WTC11 (cell line): ENCODE results near the gene TMEM88. TPM values are rescaled to one million over a fixed set of nuclear protein-coding genes. Genes with fewer than 3 reads are reported as not detected.
A peak's percentile ranks its signal among the peaks of the same experiment; 100 is the strongest.

Experiments
- ATAC-seq: fragments of 200-7000 bp; cut with Tn5 transposase; 2 replicates; pipeline ENCODE4 v1.10.0; 2021; ENCODE audit warnings: mild to moderate bottlenecking, moderate library complexity
- CTCF ChIA-PET: fragments of 300-600 bp; sonication (Branson Sonifier 250); formaldehyde crosslinking; loops from one replicate; lab custom pipeline; 2021; ENCODE audit warnings: antibody characterized with exemption; lab: Charles Lee
- POLR2A ChIA-PET: fragments of 350-600 bp; sonication (Branson Sonifier 250); formaldehyde crosslinking; loops from one replicate; lab custom pipeline; 2021; ENCODE audit warnings: antibody characterized with exemption; lab: Charles Lee
- DNase-seq: peaks from one replicate; pipeline ENCODE4 v3.0.0; 2021; ENCODE audit warnings: low spot score
- H3K27ac Mint-ChIP-seq: 2 replicates; pipeline ENCODE4 v1.8.0; 2021; ENCODE audit warnings: mixed read lengths
- H3K27me3 Mint-ChIP-seq: 2 replicates; pipeline ENCODE4 v1.8.0; 2021; ENCODE audit warnings: low read depth, mild to moderate bottlenecking, moderate library complexity, mixed read lengths
- H3K36me3 Mint-ChIP-seq: 2 replicates; pipeline ENCODE4 v1.8.0; 2021; ENCODE audit warnings: mixed read lengths
- H3K4me1 Mint-ChIP-seq: 2 replicates; pipeline ENCODE4 v1.8.0; 2022; ENCODE audit warnings: mixed read lengths
- H3K4me3 Mint-ChIP-seq: 2 replicates; pipeline ENCODE4 v1.8.0; 2021; ENCODE audit warnings: mild to moderate bottlenecking, moderate library complexity, mixed read lengths
- H3K9me3 Mint-ChIP-seq: 2 replicates; pipeline ENCODE4 v1.8.0; 2021; ENCODE audit warnings: mixed read lengths
- ATF6 ChIP-seq: sonication (generic); formaldehyde crosslinking; IDR thresholded peaks from 2 replicates; pipeline ENCODE4 v1.8.1; 2023; ENCODE audit warnings: mild to moderate bottlenecking, missing genetic modification reagents
- CREB1 ChIP-seq: sonication (generic); formaldehyde crosslinking; IDR thresholded peaks from 2 replicates; pipeline ENCODE4 v1.8.0; 2023; ENCODE audit warnings: mild to moderate bottlenecking, missing genetic modification reagents
- MAX ChIP-seq: sonication (generic); formaldehyde crosslinking; IDR thresholded peaks from 2 replicates; pipeline ENCODE4 v1.8.0; 2022; ENCODE audit warnings: mild to moderate bottlenecking, missing genetic modification reagents
- MXD4 ChIP-seq: fragments of 250-450 bp; sonication (Bioruptor Pico); IDR thresholded peaks from 2 replicates; pipeline ENCODE4 v1.8.0; 2021; ENCODE audit warnings: mild to moderate bottlenecking, moderate library complexity, borderline replicate concordance
- NR3C1 ChIP-seq: sonication (generic); formaldehyde crosslinking; conservative IDR thresholded peaks from 2 replicates; pipeline ENCODE4 v1.8.1; 2023; ENCODE audit warnings: low read depth, mild to moderate bottlenecking, missing genetic modification reagents
- SMAD3 ChIP-seq: sonication (generic); formaldehyde crosslinking; IDR thresholded peaks from 2 replicates; pipeline ENCODE4 v1.8.0; 2022; ENCODE audit warnings: missing genetic modification reagents, mild to moderate bottlenecking, borderline replicate concordance
- ZBTB43 ChIP-seq: sonication (generic); formaldehyde crosslinking; IDR thresholded peaks from 2 replicates; pipeline ENCODE4 v1.8.1; 2023; ENCODE audit warnings: mild to moderate bottlenecking, missing genetic modification reagents
- ZNF121 ChIP-seq: sonication (generic); formaldehyde crosslinking; IDR thresholded peaks from 2 replicates; pipeline ENCODE4 v1.8.0; 2023; ENCODE audit warnings: missing genetic modification reagents
- total RNA-seq: library from RNA; stranded (reverse); gene quantifications from 3 replicates; pipeline ENCODE4 v1.2.3, GENCODE V29; 2021
- TF ChIP-seq, protein P1 (sequence below): sonication (generic); formaldehyde crosslinking; IDR thresholded peaks from 2 replicates; pipeline ENCODE4 v1.8.0; 2022; ENCODE audit warnings: missing genetic modification reagents

TMEM88 gene
- total RNA-seq, 1 experiment from 2014 or later = 2.9 TPM

GRCh38 chr17:7888184-7888920 lies 33.5 kb downstream of the TMEM88 start, which contains the start of gene CHD3:
Gene CHD3, plus strand, starts transcription at chr17:7888789. Its CDS starts 212 bp downstream, at chr17:7889001.
- POLR2A ChIA-PET = interaction anchor here (0.5 kb wide), 1 partner anchor 24 kb away, joined by 4 read pairs; no protein-coding TSS in a partner anchor

DNA sequence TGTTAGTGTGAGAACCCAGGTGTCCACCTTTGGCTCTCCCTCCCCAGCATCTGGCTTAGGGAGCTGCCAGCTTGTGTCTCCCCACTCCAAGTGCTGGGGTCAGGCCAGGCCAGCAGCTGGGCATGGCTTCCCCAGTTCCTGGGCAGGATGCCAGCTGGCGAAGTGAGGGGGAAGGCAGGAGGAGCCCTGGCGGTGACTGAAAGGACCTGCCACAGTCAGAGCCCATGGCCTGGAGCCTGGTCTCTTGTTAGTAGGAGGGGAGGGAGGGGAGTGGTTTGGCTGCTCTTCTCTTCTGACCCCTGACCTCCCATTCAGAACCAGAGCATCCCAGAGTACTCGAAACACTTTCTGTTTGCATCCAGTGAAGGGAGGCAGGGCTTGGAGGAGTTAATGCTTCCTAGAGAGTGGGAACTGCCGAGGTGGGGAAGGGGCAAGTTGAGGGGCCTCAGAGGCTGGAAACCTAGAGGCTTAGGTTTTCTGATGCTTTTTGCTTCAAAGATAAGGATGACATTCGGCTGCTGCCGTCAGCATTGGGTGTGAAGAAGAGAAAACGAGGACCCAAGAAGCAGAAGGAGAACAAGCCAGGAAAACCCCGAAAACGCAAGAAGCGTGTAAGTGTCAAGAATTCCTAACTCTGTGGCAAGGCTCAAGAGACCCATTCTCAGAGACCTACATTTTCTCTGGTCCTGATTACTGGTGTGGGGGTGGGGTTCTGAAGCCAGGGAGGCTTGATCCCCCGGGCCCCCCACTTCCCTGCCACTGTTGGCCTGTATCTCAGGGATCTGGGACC lies 34.5 kb downstream of the TMEM88 start:
- peak; percentile 55 for DNase-seq
- CTCF ChIA-PET = interaction anchor here (1.0 to 1.5 kb wide), 2 partner anchors 32 to 157 kb away, joined by 3 to 4 read pairs; partner anchors contain the start of gene NAA38

More at GRCh38 chr17:7888184-7888920, 33.5 kb downstream of the TMEM88 start, which contains the start of gene CHD3:
- no peaks in the 10 kb centered on the region; the same call in 1 of the 2 replicates for H3K27me3 Mint-ChIP-seq
- no peak within 1 kb of the TSS for H3K4me3 Mint-ChIP-seq
- H3K9me3 Mint-ChIP-seq = no peaks in the 10 kb centered on the region
- no peak within 1 kb of the TSS for H3K27ac Mint-ChIP-seq
- 0 out of 2 replicates have a peak, but pooled peaks have one; percentile 2 for TF ChIP-seq MAX (CRISPR knock-in tag)
- TF ChIP-seq SMAD3 (CRISPR knock-in tag) = no peak
- TF ChIP-seq, all 79 proteins: peak for 1
- DNase-seq (no peak), ATAC-seq (peak; percentile 5; the same call in 1 of the 2 replicates)
- peaks cover 10% of the 10 kb centered on the region for H3K4me1 Mint-ChIP-seq
- CTCF ChIA-PET = interaction anchor here (1.0 to 1.5 kb wide), 3 partner anchors 31 to 170 kb away, joined by 3 to 4 read pairs (median 3); partner anchors contain the start of gene NAA38
- H3K36me3 Mint-ChIP-seq = no peaks in the 10 kb centered on the region; the same call in 1 of the 2 replicates

More for the DNA sequence above, 34.5 kb downstream of the TMEM88 start:
- H3K27me3 Mint-ChIP-seq = no peaks in the 10 kb centered on the region; the same call in 1 of the 2 replicates
- POLR2A ChIA-PET = no interaction called here
- H3K4me3 Mint-ChIP-seq = no peak overlapping the region
- no peak overlapping the region for H3K27ac Mint-ChIP-seq
- peak; percentile 46 for ATAC-seq
- H3K36me3 Mint-ChIP-seq = peaks cover 3% of the 10 kb centered on the region; the same call in 1 of the 2 replicates
- no peak for TF ChIP-seq MXD4
- TF ChIP-seq, protein P1, sequence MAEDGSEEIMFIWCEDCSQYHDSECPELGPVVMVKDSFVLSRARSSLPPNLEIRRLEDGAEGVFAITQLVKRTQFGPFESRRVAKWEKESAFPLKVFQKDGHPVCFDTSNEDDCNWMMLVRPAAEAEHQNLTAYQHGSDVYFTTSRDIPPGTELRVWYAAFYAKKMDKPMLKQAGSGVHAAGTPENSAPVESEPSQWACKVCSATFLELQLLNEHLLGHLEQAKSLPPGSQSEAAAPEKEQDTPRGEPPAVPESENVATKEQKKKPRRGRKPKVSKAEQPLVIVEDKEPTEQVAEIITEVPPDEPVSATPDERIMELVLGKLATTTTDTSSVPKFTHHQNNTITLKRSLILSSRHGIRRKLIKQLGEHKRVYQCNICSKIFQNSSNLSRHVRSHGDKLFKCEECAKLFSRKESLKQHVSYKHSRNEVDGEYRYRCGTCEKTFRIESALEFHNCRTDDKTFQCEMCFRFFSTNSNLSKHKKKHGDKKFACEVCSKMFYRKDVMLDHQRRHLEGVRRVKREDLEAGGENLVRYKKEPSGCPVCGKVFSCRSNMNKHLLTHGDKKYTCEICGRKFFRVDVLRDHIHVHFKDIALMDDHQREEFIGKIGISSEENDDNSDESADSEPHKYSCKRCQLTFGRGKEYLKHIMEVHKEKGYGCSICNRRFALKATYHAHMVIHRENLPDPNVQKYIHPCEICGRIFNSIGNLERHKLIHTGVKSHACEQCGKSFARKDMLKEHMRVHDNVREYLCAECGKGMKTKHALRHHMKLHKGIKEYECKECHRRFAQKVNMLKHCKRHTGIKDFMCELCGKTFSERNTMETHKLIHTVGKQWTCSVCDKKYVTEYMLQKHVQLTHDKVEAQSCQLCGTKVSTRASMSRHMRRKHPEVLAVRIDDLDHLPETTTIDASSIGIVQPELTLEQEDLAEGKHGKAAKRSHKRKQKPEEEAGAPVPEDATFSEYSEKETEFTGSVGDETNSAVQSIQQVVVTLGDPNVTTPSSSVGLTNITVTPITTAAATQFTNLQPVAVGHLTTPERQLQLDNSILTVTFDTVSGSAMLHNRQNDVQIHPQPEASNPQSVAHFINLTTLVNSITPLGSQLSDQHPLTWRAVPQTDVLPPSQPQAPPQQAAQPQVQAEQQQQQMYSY (CRISPR knock-in tag) = no peak
- TF ChIP-seq ATF6 (CRISPR knock-in tag) = no peak
- TF ChIP-seq SMAD3 (CRISPR knock-in tag) = no peak
- TF ChIP-seq NR3C1 (CRISPR knock-in tag) = no peak
- TF ChIP-seq ZNF121 (CRISPR knock-in tag) = no peak
- no peak for TF ChIP-seq CREB1 (CRISPR knock-in tag)
- TF ChIP-seq ZBTB43 (CRISPR knock-in tag) = no peak
- H3K9me3 Mint-ChIP-seq = no peaks in the 10 kb centered on the region
- H3K4me1 Mint-ChIP-seq = peaks cover 8% of the 10 kb centered on the region
